Stimulated activated CD4-positive, alpha-beta T cell treated with anti-CD3 and anti-CD28 coated beads, Interleukin-1b, Interleukin-23, amount 100 ng/mL, for 4 hours (primary cell): ENCODE data around the gene PTPN20.
"Not testable (repeated sequence)": the region's sequence is repeated elsewhere in the genome, so short reads cannot be mapped to it uniquely, and the experiment has no call there.

Experiments
- DNase-seq, 2 donors: peaks; one replicate each; pipeline ENCODE4 v3.0.0-alpha.2; 2020; ENCODE audit warnings: low read depth in 2 of 2

PTPN20 gene

GRCh38 chr10:46952540-46952939 is 41.3 kb downstream of the PTPN20 start:
- not testable (repeated sequence) for DNase-seq

- not testable (repeated sequence) for DNase-seq
Measured at GRCh38 chr10:46960742-46961141, 49.5 kb downstream of the PTPN20 start.

- not testable (repeated sequence) for DNase-seq
Measured at GRCh38 chr10:46963356-46963755, 52.1 kb downstream of the PTPN20 start.

GRCh38 chr10:46967013-46967412 is 55.8 kb downstream of the PTPN20 start:
- DNase-seq = not testable (repeated sequence)

GRCh38 chr10:46980223-46980622 is 69.0 kb downstream of the PTPN20 start:
- DNase-seq = not testable (repeated sequence)

GRCh38 chr10:46987233-46987924 is 76.2 kb downstream of the PTPN20 start:
- not testable (repeated sequence) for DNase-seq

- DNase-seq = no peak
Measured at GRCh38 chr10:46992803-46993561, 81.8 kb downstream of the PTPN20 start.

GRCh38 chr10:46995234-46995633 is 84.0 kb downstream of the PTPN20 start:
- no peak for DNase-seq

GRCh38 chr10:46998192-46998591 is 87.0 kb downstream of the PTPN20 start:
- DNase-seq = no peak

- no peak for DNase-seq
Measured at GRCh38 chr10:46998595-46998994, 87.4 kb downstream of the PTPN20 start.

GRCh38 chr10:46999217-46999616 is 88.0 kb downstream of the PTPN20 start:
- no peak for DNase-seq

GRCh38 chr10:47008769-47009168 is 97.5 kb downstream of the PTPN20 start:
- DNase-seq = no peak

GRCh38 chr10:47009215-47009838 is 98.1 kb downstream of the PTPN20 start:
- DNase-seq = no peak

GRCh38 chr10:47010036-47010435 is 98.8 kb downstream of the PTPN20 start:
- DNase-seq = no peak

GRCh38 chr10:47012214-47012613 is 101.0 kb downstream of the PTPN20 start:
- DNase-seq = no peak

GRCh38 chr10:47013507-47014154 is 102.4 kb downstream of the PTPN20 start:
- DNase-seq = no peak

GRCh38 chr10:47015404-47015803 is 104.2 kb downstream of the PTPN20 start:
- DNase-seq = no peak

GRCh38 chr10:47016564-47016963 is 105.3 kb downstream of the PTPN20 start:
- no peak for DNase-seq

GRCh38 chr10:47018026-47018735 is 107.0 kb downstream of the PTPN20 start:
- DNase-seq = no peak

GRCh38 chr10:47019155-47020145 is 108.2 kb downstream of the PTPN20 start:
- DNase-seq = no peak
